ENCODE measurements around the gene KLHL6.

The KLHL6 gene

GRCh38 chr3:183502237-183503181 lies 53.0 kb downstream of the KLHL6 start:
- no peak for DNase-seq

- no peak for DNase-seq
Measured at GRCh38 chr3:183500981-183501704, 54.4 kb downstream of the KLHL6 start.

DNA sequence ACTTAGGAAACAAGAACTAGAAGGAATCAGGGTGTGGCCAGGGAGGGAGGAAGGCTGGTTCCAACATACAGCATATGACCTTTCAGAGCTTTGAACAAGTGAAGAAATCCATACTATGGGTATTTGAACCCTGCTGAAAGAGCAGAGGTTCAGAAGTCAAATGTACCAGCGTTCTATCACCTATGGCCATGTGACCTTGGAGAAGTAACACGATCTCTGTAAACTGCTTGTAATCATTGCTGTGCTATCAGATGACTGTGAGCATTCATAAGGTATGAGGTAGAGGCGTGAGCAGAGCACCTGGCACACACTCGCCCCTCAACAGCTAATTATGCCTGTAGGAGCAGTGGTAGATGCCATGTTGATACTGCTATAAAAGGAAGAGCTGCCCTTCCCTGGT lies 55.2 kb downstream of the KLHL6 start:
- DNase-seq: no peak

DNA sequence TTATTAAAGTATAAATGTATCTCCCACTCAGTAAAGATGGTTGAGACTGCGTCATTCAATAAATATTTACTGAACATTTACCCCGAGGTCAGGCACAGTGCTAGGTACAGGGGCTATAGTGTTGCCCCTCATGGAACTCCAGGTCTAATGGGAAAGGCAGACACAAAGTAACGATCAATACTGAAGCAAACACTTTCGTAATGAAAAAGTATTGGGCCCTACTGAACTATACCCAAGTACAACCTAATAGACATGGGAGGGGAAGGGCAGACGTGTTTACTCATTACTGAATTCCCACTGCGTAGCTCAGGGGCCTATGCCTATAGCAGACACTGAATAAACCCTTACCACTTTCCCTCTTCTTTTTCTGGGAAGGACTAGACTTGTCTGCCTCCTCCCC lies 56.9 kb downstream of the KLHL6 start:
- DNase-seq: no peak

DNA sequence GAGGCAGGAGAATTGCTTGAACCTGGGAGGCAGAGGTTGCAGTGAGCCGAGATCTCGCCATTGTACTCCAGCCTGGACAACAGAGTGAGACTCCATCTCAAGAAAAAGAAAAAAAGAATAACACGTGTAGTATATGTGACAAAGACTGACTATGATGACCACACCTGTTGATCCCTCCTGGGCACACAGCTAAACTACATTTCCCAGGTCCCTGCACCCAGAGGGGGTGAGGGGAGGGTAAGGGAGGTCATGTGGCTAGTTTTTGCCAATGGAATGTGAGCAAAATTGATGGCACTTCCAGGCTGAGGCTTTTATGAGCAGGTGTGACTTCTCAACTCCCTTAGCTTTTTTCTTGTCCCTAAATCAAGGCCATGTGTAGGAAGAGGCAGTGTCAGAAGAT lies 58.2 kb downstream of the KLHL6 start:
- DNase-seq: no peak

- DNase-seq: no peak
Measured at GRCh38 chr3:183496311-183496710, 59.2 kb downstream of the KLHL6 start.

DNA sequence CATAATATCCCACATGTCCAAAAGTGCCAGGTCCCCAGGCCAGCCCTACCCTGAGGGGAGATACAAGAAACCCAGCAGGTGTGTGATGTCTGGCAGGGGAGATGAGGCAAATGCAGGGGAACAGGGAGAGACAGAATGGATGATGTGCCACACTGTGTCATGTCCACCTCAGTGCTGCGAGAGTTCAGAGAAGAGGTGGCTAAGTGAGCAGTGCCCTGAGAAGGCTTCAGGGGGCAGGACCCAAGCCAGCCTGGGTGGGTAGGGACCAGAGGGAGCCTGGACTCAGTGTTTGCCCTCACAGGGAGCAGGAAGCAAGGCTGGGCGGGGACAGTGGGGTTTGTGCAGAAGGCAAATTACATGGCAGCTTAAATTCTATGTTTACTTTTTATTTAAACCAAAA lies 61.2 kb downstream of the KLHL6 start:
- DNase-seq: no peak

GRCh38 chr3:183493296-183494045 lies 62.0 kb downstream of the KLHL6 start:
- DNase-seq: no peak

DNA sequence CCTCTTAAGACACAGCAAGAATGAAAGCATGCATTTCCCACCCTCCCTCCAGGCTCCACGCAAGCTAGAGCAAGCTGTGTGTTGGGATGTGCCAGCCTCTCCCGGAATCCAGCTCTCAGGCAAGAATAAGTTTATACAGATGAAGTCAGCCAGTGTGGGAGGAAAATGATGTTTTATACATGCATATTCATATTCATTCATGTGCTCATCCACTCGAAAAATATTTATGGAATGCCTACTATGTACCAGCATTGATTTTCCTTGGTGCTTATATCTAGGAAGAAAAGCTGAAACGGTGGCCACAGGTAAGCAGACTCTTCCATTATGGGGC lies 62.7 kb downstream of the KLHL6 start:
- DNase-seq: no peak

DNA sequence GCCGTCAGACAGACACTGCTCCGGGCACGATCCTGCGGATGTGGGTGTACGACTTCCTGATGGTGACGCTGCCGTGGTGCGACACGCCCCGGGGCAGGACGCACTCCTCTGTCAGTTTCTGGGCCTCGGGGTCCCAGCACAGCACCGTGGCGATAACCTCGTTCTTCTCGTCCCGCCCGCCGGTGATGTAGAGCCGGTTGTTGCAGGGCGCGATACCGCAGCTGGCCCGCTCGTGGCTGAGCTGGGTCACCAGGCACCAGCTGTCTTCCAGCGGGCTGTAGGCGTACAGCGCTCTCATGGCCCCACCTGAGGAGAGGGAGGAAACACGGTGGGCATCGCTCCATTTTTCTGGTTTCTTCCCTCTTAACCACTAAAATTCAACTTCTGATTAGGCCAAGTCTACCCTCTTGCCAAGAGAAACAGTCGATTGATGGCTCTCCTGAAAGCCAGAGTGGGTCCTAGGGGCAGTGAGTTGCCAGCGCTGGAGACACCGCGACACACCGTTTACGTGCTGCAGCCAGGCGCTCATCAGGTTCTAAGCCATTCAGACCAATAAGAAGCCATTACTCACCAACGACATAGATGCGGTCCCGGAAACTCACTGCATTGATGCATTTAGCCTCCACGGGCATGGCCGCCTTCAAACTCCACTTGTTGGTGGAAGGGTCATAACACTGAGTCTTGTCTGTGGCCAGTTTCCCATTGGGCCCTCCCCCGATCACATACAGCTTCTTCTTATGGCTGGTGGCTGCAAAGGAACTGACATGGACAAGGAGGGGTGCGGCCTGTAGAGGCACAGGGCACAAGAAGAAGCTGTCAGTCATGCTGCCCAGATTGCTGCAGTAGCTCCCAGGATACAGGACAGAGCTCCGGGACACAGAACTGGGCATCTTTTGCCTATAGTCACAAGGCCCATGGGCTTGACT lies 63.3 kb downstream of the KLHL6 start:
- no peak for DNase-seq

GRCh38 chr3:183491109-183491922 lies 64.2 kb downstream of the KLHL6 start:
- no peak for DNase-seq

DNA sequence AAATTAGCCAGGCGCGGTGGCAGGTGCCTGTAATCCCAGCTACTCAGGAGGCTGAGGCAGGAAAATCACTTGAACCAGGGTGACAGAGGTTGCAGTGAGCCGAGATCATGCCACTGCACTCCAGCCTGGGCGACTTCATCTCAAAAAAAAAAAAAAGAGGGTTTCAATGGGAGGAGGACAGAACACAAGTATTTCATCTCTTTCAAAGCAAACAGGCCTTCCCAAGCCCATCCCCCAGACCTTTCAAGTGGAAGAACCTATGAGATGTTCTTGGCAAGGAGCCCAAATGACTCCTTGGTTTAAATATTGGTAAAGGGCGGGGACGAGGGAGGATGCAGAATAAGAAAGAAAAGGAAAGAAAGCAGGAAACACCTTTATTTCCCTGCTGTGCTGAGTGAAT lies 64.9 kb downstream of the KLHL6 start:
- DNase-seq: no peak

- DNase-seq: no peak
Measured at GRCh38 chr3:183490211-183490601, 65.3 kb downstream of the KLHL6 start.

GRCh38 chr3:183489455-183490210 lies 65.9 kb downstream of the KLHL6 start:
- no peak for DNase-seq

- no peak for DNase-seq
Measured at GRCh38 chr3:183488343-183488742, 67.2 kb downstream of the KLHL6 start.

DNA sequence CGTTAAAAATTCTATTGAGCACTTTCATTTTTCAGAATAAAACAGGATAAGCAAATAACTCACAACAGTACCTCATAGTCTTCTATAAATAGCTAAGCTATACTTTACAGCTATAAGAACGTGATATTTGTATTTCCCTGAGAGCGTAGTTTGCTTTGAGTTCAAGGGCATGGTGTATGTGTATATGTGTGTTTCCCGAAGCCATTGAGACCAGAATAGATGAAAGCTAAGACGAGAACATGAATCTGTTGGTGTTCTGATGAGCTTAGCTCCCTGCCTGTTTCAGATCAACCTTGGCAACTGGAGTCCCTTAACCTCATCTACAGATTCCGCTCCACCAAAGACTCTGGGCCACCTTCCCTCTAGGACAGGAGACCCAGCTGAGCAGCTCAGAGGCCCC lies 67.6 kb downstream of the KLHL6 start:
- DNase-seq: no peak

GRCh38 chr3:183487016-183487415 lies 68.5 kb downstream of the KLHL6 start:
- no peak for DNase-seq

DNA sequence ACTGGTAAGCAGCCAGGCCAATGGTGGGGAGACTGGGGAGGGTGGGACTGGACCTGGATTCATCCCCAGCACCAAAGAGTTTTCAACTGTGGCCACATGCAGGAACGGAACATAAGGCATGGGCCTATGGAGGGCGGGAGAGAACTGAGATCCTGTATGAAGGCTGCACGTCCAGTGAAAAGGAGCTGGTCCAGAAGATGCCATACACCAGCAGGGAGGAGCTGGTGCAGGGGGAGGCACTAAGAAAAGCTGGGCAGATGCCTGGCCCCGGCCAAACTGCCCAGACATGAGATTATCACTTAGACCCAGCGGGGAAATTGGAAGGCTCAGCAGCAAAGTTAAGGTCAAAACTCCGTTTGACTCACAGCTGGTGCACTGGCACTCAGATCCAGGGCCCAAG lies 69.0 kb downstream of the KLHL6 start:
- no peak for DNase-seq

GRCh38 chr3:183485585-183485984 lies 69.9 kb downstream of the KLHL6 start:
- no peak for DNase-seq

GRCh38 chr3:183485093-183485492 lies 70.4 kb downstream of the KLHL6 start:
- no peak for DNase-seq

All from stimulated activated CD4-positive, alpha-beta T cell treated with anti-CD3 and anti-CD28 coated beads, Interleukin-15, amount 100 ng/mL, for 24 hours (primary cell).